Neural crest cell (in vitro differentiated cells): ENCODE results near the gene TTC7B. TPM values are rescaled to one million over a fixed set of nuclear protein-coding genes. Genes with fewer than 3 reads are reported as not detected.

Source experiments
- DNase-seq: peaks from one replicate; pipeline ENCODE4 v3.0.0; 2021; ENCODE audit warnings: low read depth, mixed read lengths, low spot score
- H3K27ac Mint-ChIP-seq: one replicate; pipeline ENCODE4 v1.8.0; 2021; ENCODE audit warnings: mild to moderate bottlenecking, mixed read lengths; ENCODE audit not compliant: unreplicated experiment
- H3K27me3 Mint-ChIP-seq: 2 replicates; pipeline ENCODE4 v1.8.0; 2021; ENCODE audit warnings: low read depth, mild to moderate bottlenecking, mixed read lengths
- H3K36me3 Mint-ChIP-seq: 2 replicates; pipeline ENCODE4 v1.8.0; 2021; ENCODE audit warnings: low read depth, mild to moderate bottlenecking, mixed read lengths
- H3K4me1 Mint-ChIP-seq: 2 replicates; pipeline ENCODE4 v1.8.0; 2021; ENCODE audit warnings: mixed read lengths
- H3K4me3 Mint-ChIP-seq: one replicate; pipeline ENCODE4 v1.8.0; 2021; ENCODE audit warnings: mild to moderate bottlenecking, mixed read lengths
- H3K9me3 Mint-ChIP-seq: 2 replicates; pipeline ENCODE4 v1.8.0; 2021; ENCODE audit warnings: mixed read lengths
- total RNA-seq: library from RNA; stranded (reverse); gene quantifications from 2 replicates; pipeline ENCODE4 v1.2.1, GENCODE V29; 2021
- TF ChIP-seq, protein P1 (sequence below): fragments of 200-600 bp; sonication (generic); conservative IDR thresholded peaks from 2 replicates; pipeline ENCODE4 v1.5.0; 2021; ENCODE audit warnings: antibody characterized with exemption, mild to moderate bottlenecking

Gene TTC7B
- total RNA-seq, 1 donor from 2014 or later: 56.4 TPM

DNA sequence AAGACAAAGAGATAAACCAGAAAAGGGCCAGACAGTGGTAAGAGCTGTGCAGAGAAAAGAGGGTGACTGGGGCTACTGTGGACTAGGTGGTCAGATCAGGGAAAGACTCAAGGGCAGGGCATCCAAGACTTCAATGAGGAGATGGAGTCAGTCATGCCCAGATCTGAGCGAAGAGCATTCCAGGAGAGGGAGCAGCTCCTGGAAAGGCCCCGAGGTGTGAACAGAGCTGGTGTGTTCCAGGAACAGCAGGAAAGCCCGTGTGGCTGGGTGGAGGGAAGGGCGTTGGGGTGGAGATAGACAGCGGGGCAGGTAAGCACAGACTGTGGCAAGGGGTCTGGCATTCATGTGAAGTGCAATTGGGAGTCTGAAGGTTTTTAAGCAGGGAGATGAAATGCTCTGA, 16.8 kb downstream of the TTC7B start:
- TF ChIP-seq, protein P1, sequence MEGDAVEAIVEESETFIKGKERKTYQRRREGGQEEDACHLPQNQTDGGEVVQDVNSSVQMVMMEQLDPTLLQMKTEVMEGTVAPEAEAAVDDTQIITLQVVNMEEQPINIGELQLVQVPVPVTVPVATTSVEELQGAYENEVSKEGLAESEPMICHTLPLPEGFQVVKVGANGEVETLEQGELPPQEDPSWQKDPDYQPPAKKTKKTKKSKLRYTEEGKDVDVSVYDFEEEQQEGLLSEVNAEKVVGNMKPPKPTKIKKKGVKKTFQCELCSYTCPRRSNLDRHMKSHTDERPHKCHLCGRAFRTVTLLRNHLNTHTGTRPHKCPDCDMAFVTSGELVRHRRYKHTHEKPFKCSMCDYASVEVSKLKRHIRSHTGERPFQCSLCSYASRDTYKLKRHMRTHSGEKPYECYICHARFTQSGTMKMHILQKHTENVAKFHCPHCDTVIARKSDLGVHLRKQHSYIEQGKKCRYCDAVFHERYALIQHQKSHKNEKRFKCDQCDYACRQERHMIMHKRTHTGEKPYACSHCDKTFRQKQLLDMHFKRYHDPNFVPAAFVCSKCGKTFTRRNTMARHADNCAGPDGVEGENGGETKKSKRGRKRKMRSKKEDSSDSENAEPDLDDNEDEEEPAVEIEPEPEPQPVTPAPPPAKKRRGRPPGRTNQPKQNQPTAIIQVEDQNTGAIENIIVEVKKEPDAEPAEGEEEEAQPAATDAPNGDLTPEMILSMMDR: no peak
- peaks cover 48% of the 10 kb centered on the region for H3K4me1 Mint-ChIP-seq
- peaks cover 2% of the 10 kb centered on the region for H3K36me3 Mint-ChIP-seq
- no peaks in the 10 kb centered on the region for H3K27me3 Mint-ChIP-seq
- peaks cover 2% of the 10 kb centered on the region for H3K9me3 Mint-ChIP-seq
- peak overlapping the region; percentile 84 for H3K27ac Mint-ChIP-seq
- DNase-seq: no peak
- no peak overlapping the region for H3K4me3 Mint-ChIP-seq

DNA sequence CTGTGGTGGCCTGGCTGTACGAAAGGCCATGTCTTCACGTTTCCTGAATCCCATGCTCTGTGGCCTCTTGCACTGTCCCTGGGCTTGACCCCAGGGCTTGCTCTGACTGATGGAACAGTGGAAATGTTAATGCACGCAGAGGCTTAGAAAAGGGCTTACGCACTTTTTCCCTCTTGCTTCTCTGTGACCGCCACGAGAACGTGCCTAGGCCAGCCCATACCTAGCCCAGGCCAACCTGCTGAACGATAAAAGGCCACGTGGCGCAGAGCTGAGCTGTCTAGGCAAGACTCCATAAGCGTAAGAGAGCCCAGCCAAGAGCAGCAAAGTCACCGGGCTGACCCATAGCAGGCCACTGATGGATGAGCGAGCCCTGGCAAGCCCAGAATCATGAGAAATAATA, 18.3 kb downstream of the TTC7B start:
- Mint-ChIP-seq H3K36me3 (peaks cover 2% of the 10 kb centered on the region), H3K27ac (no peak overlapping the region), H3K4me3 (no peak overlapping the region), H3K9me3 (peaks cover 2% of the 10 kb centered on the region), H3K27me3 (no peaks in the 10 kb centered on the region), H3K4me1 (peaks cover 39% of the 10 kb centered on the region)
- TF ChIP-seq, protein P1: no peak
- DNase-seq: no peak

DNA sequence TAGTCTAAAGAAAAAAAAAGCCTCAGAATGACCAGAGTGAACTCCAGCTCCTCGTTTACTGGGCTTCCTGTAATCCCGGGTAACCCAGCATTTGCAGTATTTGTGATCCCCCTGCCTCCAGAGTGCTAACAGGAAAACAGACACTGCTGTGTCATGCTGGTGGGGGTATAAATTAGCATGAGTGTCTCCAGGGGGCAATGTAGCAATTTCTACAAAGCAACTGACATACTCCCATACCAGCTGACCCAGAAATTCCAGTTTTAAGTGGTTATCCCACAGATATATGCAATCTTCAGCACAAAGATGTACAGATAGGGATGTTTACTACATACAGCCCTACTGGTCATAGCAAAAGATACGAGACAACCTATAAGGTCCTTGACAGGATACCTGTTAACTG, 18.8 kb downstream of the TTC7B start:
- Mint-ChIP-seq H3K36me3 (peaks cover under 1% of the 10 kb centered on the region), H3K27ac (peak overlapping the region; percentile 89), H3K9me3 (peaks cover 2% of the 10 kb centered on the region), H3K4me1 (peaks cover 37% of the 10 kb centered on the region), H3K4me3 (no peak overlapping the region), H3K27me3 (no peaks in the 10 kb centered on the region)
- no peak for DNase-seq
- TF ChIP-seq, protein P1: no peak

DNA sequence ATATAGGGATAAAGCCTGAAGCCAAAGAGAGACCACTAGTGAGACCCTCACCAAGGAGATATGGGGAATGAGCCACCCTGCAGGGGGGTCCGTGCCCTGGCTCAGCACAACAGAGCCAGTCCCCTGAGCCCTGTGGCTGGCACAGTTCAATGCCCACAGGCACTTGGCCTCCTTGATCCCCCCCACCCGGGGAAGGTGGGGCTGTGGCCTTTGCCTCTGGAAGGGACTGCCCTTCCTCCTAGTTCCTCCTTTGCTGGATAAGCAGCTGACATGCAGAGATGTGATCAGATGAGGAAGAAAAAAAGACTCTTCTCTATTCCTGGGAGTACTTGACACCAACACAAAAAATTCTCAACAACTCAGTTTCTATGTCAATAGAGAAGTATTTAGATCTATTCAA, 19.9 kb downstream of the TTC7B start:
- no peaks in the 10 kb centered on the region for H3K27me3 Mint-ChIP-seq
- peak overlapping the region; percentile 81 for H3K27ac Mint-ChIP-seq
- peaks cover 2% of the 10 kb centered on the region for H3K9me3 Mint-ChIP-seq
- no peak for DNase-seq
- no peak overlapping the region for H3K4me3 Mint-ChIP-seq
- peaks cover 32% of the 10 kb centered on the region for H3K4me1 Mint-ChIP-seq
- TF ChIP-seq, protein P1: no peak
- no peaks in the 10 kb centered on the region for H3K36me3 Mint-ChIP-seq

DNA sequence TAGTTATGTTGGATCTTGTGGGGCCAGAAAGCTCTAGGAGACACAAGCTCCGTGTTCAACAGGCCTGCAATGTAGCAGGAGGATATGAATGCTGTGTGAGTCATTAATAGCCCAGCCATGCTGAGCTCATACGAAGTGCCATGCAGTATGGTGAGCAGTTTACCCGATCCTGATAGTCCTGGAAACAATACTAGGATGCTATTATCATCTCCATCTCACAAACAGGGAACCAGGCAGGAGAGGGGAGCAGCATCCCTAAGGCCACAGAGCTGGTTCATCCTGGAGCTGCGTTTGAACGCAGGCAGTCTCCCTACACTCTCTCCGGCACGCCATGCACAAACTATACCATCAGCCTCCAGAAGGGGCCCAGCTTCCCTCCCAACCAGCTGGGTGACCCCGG, 20.5 kb downstream of the TTC7B start:
- TF ChIP-seq, protein P1: no peak
- Mint-ChIP-seq H3K27me3 (no peaks in the 10 kb centered on the region), H3K9me3 (peaks cover 2% of the 10 kb centered on the region), H3K36me3 (no peaks in the 10 kb centered on the region), H3K4me3 (no peak overlapping the region), H3K27ac (peak overlapping the region; percentile 81), H3K4me1 (peaks cover 32% of the 10 kb centered on the region)
- no peak for DNase-seq

DNA sequence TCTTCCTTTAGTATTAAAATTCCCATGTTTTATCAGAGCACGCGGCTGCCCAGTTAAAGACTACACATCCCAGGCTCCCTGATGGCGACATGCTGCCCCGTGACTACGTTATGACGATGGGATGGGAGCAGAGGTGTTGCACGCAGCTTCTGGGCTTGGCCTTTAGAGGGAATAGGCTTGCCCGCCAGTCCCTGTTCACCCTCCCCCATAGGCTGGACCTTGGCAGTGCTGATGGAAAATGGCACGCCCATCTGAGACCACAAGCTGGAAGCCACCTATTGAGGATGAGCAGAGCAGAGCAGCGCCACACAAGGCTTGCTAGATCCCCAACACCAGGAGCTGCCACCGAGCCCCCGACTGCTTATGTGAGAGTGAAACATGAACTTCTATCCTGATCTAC, 24.7 kb downstream of the TTC7B start:
- H3K27me3 Mint-ChIP-seq: no peaks in the 10 kb centered on the region
- H3K4me3 Mint-ChIP-seq: no peak overlapping the region
- no peak for DNase-seq
- peaks cover 14% of the 10 kb centered on the region for H3K4me1 Mint-ChIP-seq
- H3K9me3 Mint-ChIP-seq: no peaks in the 10 kb centered on the region
- no peaks in the 10 kb centered on the region for H3K36me3 Mint-ChIP-seq
- H3K27ac Mint-ChIP-seq: peak overlapping the region; percentile 67
- TF ChIP-seq, protein P1: no peak
